Thyroid gland (tissue), 4 donors: ENCODE results near the gene ZBTB16. TPM values are rescaled to one million over a fixed set of nuclear protein-coding genes. Genes with fewer than 3 reads are reported as not detected.

Source experiments
- DNase-seq, 2 donors: peaks; one replicate each; pipeline ENCODE4 v3.0.0-alpha.2; 2019
- H3K27ac ChIP-seq, 3 donors: fragments of 200-600 bp; sonication (generic); 1 replicate in 2 of 3; 2 replicates in 1 of 3; pipeline ENCODE4 v1.5.1; 2016 to 2019; ENCODE audit warnings: mild to moderate bottlenecking in 1 of 3, moderate library complexity in 1 of 3
- H3K27me3 ChIP-seq: fragments of 200-600 bp; sonication (generic); one replicate; pipeline ENCODE4 v1.5.1; 2019
- H3K36me3 ChIP-seq, 2 donors: fragments of 200-600 bp; sonication (generic); one replicate each; pipeline ENCODE4 v1.5.1; 2016 to 2019
- H3K4me1 ChIP-seq, 2 donors: fragments of 200-600 bp; sonication (generic); one replicate each; pipeline ENCODE4 v1.5.1; 2017 to 2019
- H3K4me3 ChIP-seq, 3 donors: fragments of 200-600 bp; sonication (generic); replicated peaks in 1 of 3; 1 replicate in 2 of 3; 2 replicates in 1 of 3; pipeline ENCODE4 v1.5.1; 2016; ENCODE audit warnings: mild to moderate bottlenecking in 1 of 3
- H3K9me3 ChIP-seq: fragments of 200-600 bp; sonication (generic); one replicate; pipeline ENCODE4 v1.5.1; 2017
- CTCF ChIP-seq, 6 experiments: fragments of 200-600 bp in 3 of 6; fragments of 450-650 bp in 3 of 6; sonication (generic) in 3 of 6; IDR thresholded peaks; one replicate each; pipeline ENCODE4 v1.5.1; 2016 to 2019; ENCODE audit warnings: antibody characterized with exemption in 6 of 6, mild to moderate bottlenecking in 2 of 6, inconsistent platforms in 1 of 6, moderate library complexity in 1 of 6
- POLR2A ChIP-seq, 2 donors: fragments of 450-650 bp; IDR thresholded peaks; one replicate each; pipeline ENCODE4 v1.6.1; 2017; ENCODE audit warnings: antibody characterized with exemption in 2 of 2, mild to moderate bottlenecking in 2 of 2, moderate library complexity in 1 of 2
- WGBS, 2 donors: methylation state at CpG; one replicate each; pipeline ENCODE4 v1.1.5; 2017; 5-methylcytosine and 5-hydroxymethylcytosine counted together
- intact Hi-C: fragments of 100-400 bp; cut with DNase I; formaldehyde crosslinking; loops from one replicate; pipeline ENCODE4 v1.15.1; 2023
- total RNA-seq, 4 donors: library from RNA; depleted of rRNA; stranded (reverse); fragments of >200 nt; gene quantifications; one replicate each; pipeline ENCODE4 v1.2.3, GENCODE V29; 2016

Gene ZBTB16
- total RNA-seq, 4 donors from 2014 or later = 157 to 385 (median 177) TPM

GRCh38 chr11:114180301-114181055 lies 121.0 kb downstream of the ZBTB16 start:
- DNase-seq = peak; percentile 82 to 85
- H3K27me3 ChIP-seq = no peaks in the 10 kb centered on the region
- intact Hi-C loops = loop anchor here (5.0 kb wide), 1 partner anchor 123 kb away; the partner anchor contains the start of gene ZBTB16

GRCh38 chr11:114181195-114181594 lies 121.7 kb downstream of the ZBTB16 start:
- 98 to 100% methylated on average over 3 of the region's 3 CpGs for WGBS, 2 donors
- no peak for TF ChIP-seq POLR2A (IDR thresholded peaks at IDR 0.05)
- TF ChIP-seq CTCF (IDR thresholded peaks at IDR 0.05) = no peak
- H3K27me3 ChIP-seq = no peaks in the 10 kb centered on the region
- H3K27ac ChIP-seq = peak overlapping the region; percentile 98 to 99 (median 99)
- H3K4me3 ChIP-seq = peak overlapping the region in 1 of 3 donors; percentile 36
- intact Hi-C loops = loop anchor here (5.0 kb wide), 1 partner anchor 124 kb away; the partner anchor contains the start of gene ZBTB16
- DNase-seq = no peak
- no peaks in the 10 kb centered on the region for H3K9me3 ChIP-seq
- peaks cover 61 to 90% of the 10 kb centered on the region in 2 donors for H3K4me1 ChIP-seq
- H3K36me3 ChIP-seq = no peaks in the 10 kb centered on the region

More at GRCh38 chr11:114180301-114181055, 121.0 kb downstream of the ZBTB16 start:
- 41 to 48% methylated on average over 6 to 7 of the region's 7 CpGs for WGBS, 2 donors
- peak overlapping the region; percentile 98 to 99 (median 99) for H3K27ac ChIP-seq
- H3K4me1 ChIP-seq = peaks cover 68 to 92% of the 10 kb centered on the region in 2 donors
- H3K9me3 ChIP-seq = no peaks in the 10 kb centered on the region
- H3K4me3 ChIP-seq = peak overlapping the region in 2 of 3 donors; percentile 29 to 36
- no peaks in the 10 kb centered on the region for H3K36me3 ChIP-seq
- peak in 1 of 2 donors; percentile 66 for TF ChIP-seq POLR2A (IDR thresholded peaks at IDR 0.05)
- peak; percentile 24 to 89 (median 74) for TF ChIP-seq CTCF (IDR thresholded peaks at IDR 0.05)

GRCh38 chr11:114181752-114182151 lies 122.2 kb downstream of the ZBTB16 start:
- peak overlapping the region in 1 of 3 donors; percentile 36 for H3K4me3 ChIP-seq
- WGBS, 2 donors = 91 to 92% methylated on average over 8 of the region's 8 CpGs

GRCh38 chr11:114182471-114183043 lies 123.0 kb downstream of the ZBTB16 start:
- TF ChIP-seq CTCF (IDR thresholded peaks at IDR 0.05) (no peak), POLR2A (IDR thresholded peaks at IDR 0.05) (no peak)
- Histone ChIP-seq H3K4me1 (peaks cover 48 to 83% of the 10 kb centered on the region in 2 donors), H3K27me3 (no peaks in the 10 kb centered on the region), H3K4me3 (no peak overlapping the region), H3K27ac (peak overlapping the region; percentile 98 to 99 (median 99)), H3K36me3 (peaks cover 9 to 10% of the 10 kb centered on the region in 2 donors), H3K9me3 (no peaks in the 10 kb centered on the region)
- intact Hi-C loops = loop anchor here (5.0 kb wide), 1 partner anchor 125 kb away; the partner anchor contains the start of gene ZBTB16
- 85 to 93% methylated on average over 11 of the region's 11 CpGs for WGBS, 2 donors
- no peak for DNase-seq

More at GRCh38 chr11:114181752-114182151, 122.2 kb downstream of the ZBTB16 start:
- peak in 1 of 2 donors; percentile 25 for TF ChIP-seq POLR2A (IDR thresholded peaks at IDR 0.05)
- TF ChIP-seq CTCF (IDR thresholded peaks at IDR 0.05) = no peak
- Histone ChIP-seq H3K27me3 (no peaks in the 10 kb centered on the region), H3K4me1 (peaks cover 56 to 89% of the 10 kb centered on the region in 2 donors), H3K36me3 (peaks cover 1 to 2% of the 10 kb centered on the region in 2 donors), H3K9me3 (no peaks in the 10 kb centered on the region), H3K27ac (peak overlapping the region; percentile 98 to 99 (median 99))
- intact Hi-C loops = loop anchor here (5.0 kb wide), 1 partner anchor 124 kb away; the partner anchor contains the start of gene ZBTB16
- DNase-seq = no peak
